ENCODE measurements around the gene CRTC3.

DNA sequence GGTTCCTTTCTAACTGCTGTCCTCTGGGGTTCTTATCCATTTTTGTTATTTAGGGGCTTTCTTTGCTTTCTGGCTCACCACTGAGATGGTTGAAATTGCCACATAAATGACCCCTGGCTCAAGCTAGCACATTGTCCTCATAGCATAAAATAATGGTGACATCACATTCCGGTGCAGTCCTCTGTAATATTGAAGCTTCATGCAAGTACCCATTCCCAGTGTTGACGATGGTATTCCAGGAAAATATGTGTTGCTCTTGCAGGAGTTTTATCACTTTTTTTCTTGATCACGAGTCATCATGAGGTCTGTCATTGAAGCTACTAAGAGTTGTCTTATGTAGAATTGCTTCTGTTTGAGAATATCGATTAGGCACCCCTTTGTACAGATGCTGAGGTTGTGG, 56.1 kb downstream of the CRTC3 start:
- TF ChIP-seq POLR2A (IDR thresholded peaks at IDR 0.05) = no peak
- TF ChIP-seq, protein P1, sequence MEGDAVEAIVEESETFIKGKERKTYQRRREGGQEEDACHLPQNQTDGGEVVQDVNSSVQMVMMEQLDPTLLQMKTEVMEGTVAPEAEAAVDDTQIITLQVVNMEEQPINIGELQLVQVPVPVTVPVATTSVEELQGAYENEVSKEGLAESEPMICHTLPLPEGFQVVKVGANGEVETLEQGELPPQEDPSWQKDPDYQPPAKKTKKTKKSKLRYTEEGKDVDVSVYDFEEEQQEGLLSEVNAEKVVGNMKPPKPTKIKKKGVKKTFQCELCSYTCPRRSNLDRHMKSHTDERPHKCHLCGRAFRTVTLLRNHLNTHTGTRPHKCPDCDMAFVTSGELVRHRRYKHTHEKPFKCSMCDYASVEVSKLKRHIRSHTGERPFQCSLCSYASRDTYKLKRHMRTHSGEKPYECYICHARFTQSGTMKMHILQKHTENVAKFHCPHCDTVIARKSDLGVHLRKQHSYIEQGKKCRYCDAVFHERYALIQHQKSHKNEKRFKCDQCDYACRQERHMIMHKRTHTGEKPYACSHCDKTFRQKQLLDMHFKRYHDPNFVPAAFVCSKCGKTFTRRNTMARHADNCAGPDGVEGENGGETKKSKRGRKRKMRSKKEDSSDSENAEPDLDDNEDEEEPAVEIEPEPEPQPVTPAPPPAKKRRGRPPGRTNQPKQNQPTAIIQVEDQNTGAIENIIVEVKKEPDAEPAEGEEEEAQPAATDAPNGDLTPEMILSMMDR (IDR thresholded peaks at IDR 0.05) = no peak
